Measurements from ENCODE around the gene MYH9. TPM values are rescaled to one million over a fixed set of nuclear protein-coding genes. Genes with fewer than 3 reads are reported as not detected.
A peak's percentile ranks its signal among the peaks of the same experiment; 100 is the strongest.

The MYH9 gene
- total and polyA plus RNA-seq, 4 donors = 32.3 to 150 (median 98.7) TPM

DNA sequence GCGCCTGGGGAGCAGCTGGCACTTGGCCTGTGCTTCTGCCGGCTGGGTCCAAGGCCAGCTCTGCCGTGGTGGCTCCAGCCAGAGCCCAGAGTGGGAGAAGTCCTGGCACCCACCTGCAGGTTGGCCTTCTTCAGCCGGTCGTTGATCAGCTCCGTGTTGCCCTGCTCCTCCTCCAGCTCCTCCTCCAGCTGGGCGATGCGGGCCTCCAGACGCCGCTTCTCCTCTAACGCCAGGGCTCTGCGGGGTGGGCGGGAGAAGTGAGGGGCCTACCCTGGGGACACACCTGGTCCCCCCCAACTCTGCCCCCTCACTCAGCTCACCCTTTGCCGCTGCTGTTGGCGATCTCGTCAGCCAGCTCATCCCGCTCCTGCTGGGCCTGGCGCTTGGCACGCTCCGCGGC, 102.2 kb downstream of the MYH9 start:
- Histone ChIP-seq H3K27me3 (ENCODE audit: control insufficient read depth in 4 of 4, insufficient read depth in 4 of 4, low read length in 3 of 4) (no peaks in the 10 kb centered on the region), H3K36me3 (ENCODE audit: control insufficient read depth in 4 of 4, insufficient read depth in 3 of 4, low read depth in 1 of 4, low read length in 3 of 4) (peaks cover 33 to 70% (median 53%) of the 10 kb centered on the region in 4 donors), H3K9me3 (ENCODE audit: control insufficient read depth in 4 of 4, low read length in 3 of 4) (no peaks in the 10 kb centered on the region), H3K4me1 (ENCODE audit: control insufficient read depth in 4 of 4, insufficient read depth in 4 of 4, low read length in 3 of 4) (peaks cover 7 to 31% (median 20%) of the 10 kb centered on the region in 4 donors), H3K9ac (ENCODE audit: low read depth in 1 of 2, low read length in 2 of 2) (no peak overlapping the region), H3K27ac (ENCODE audit: low read depth in 1 of 2, low read length in 2 of 2) (peak overlapping the region; percentile 24 to 51), H3K4me3 (ENCODE audit: low read depth in 1 of 3, low read length in 3 of 3) (no peak overlapping the region)
- 41% methylated on average over 21 of the region's 21 CpGs for WGBS
- no peak for DNase-seq (ENCODE audit: low spot score)
- TF ChIP-seq HNF4A (conservative IDR thresholded peaks at IDR 0.05) (peak in 1 of 2 donors; percentile 26), TAF1 (conservative IDR thresholded peaks at IDR 0.05) (no peak), YY1 (IDR thresholded peaks at IDR 0.05) (no peak), SP1 (IDR thresholded peaks at IDR 0.05) (no peak)
- TF ChIP-seq, protein P1, sequence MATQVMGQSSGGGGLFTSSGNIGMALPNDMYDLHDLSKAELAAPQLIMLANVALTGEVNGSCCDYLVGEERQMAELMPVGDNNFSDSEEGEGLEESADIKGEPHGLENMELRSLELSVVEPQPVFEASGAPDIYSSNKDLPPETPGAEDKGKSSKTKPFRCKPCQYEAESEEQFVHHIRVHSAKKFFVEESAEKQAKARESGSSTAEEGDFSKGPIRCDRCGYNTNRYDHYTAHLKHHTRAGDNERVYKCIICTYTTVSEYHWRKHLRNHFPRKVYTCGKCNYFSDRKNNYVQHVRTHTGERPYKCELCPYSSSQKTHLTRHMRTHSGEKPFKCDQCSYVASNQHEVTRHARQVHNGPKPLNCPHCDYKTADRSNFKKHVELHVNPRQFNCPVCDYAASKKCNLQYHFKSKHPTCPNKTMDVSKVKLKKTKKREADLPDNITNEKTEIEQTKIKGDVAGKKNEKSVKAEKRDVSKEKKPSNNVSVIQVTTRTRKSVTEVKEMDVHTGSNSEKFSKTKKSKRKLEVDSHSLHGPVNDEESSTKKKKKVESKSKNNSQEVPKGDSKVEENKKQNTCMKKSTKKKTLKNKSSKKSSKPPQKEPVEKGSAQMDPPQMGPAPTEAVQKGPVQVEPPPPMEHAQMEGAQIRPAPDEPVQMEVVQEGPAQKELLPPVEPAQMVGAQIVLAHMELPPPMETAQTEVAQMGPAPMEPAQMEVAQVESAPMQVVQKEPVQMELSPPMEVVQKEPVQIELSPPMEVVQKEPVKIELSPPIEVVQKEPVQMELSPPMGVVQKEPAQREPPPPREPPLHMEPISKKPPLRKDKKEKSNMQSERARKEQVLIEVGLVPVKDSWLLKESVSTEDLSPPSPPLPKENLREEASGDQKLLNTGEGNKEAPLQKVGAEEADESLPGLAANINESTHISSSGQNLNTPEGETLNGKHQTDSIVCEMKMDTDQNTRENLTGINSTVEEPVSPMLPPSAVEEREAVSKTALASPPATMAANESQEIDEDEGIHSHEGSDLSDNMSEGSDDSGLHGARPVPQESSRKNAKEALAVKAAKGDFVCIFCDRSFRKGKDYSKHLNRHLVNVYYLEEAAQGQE (IDR thresholded peaks at IDR 0.05) = no peak
- TF ChIP-seq, protein P2, sequence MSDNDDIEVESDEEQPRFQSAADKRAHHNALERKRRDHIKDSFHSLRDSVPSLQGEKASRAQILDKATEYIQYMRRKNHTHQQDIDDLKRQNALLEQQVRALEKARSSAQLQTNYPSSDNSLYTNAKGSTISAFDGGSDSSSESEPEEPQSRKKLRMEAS (IDR thresholded peaks at IDR 0.05) = no peak

DNA sequence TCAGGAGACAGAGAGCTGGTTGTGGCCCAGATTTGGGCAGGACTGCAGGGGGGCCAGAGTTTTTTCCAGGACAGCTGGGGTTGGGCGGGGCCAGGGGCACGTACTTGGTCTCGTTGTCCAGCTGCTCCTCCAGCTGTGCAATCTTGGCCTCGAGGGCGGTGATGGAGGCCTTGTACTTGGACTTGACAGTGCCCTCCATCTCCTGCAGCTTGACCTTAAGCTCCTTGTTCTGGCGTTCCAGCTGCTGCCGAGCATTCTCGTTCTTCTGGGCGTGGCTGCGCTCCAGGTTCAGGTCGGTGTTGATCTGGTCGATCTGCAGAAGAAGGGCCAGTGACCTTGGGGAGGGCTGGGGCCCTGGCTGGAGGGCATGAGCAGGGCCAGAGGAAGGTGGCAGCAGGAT, 102.8 kb downstream of the MYH9 start:
- DNase-seq (ENCODE audit: low spot score) = no peak
- H3K4me1 ChIP-seq (ENCODE audit: control insufficient read depth in 4 of 4, insufficient read depth in 4 of 4, low read length in 3 of 4) = peaks cover 11 to 36% (median 21%) of the 10 kb centered on the region in 4 donors
- no peak for TF ChIP-seq YY1 (IDR thresholded peaks at IDR 0.05)
- TF ChIP-seq, protein P3, sequence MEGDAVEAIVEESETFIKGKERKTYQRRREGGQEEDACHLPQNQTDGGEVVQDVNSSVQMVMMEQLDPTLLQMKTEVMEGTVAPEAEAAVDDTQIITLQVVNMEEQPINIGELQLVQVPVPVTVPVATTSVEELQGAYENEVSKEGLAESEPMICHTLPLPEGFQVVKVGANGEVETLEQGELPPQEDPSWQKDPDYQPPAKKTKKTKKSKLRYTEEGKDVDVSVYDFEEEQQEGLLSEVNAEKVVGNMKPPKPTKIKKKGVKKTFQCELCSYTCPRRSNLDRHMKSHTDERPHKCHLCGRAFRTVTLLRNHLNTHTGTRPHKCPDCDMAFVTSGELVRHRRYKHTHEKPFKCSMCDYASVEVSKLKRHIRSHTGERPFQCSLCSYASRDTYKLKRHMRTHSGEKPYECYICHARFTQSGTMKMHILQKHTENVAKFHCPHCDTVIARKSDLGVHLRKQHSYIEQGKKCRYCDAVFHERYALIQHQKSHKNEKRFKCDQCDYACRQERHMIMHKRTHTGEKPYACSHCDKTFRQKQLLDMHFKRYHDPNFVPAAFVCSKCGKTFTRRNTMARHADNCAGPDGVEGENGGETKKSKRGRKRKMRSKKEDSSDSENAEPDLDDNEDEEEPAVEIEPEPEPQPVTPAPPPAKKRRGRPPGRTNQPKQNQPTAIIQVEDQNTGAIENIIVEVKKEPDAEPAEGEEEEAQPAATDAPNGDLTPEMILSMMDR (IDR thresholded peaks at IDR 0.05; ENCODE audit: low read depth, low read length, missing input control) = no peak
- TF ChIP-seq RXRA (IDR thresholded peaks at IDR 0.05) = no peak
- TF ChIP-seq, protein P2 (IDR thresholded peaks at IDR 0.05) = no peak
- TF ChIP-seq SP1 (IDR thresholded peaks at IDR 0.05) = no peak
- TF ChIP-seq NR2F2 (IDR thresholded peaks at IDR 0.05) = no peak
- TF ChIP-seq HNF4A (conservative IDR thresholded peaks at IDR 0.05) = no peak
- H3K9ac ChIP-seq (ENCODE audit: low read depth in 1 of 2, low read length in 2 of 2) = no peak overlapping the region
- H3K9me3 ChIP-seq (ENCODE audit: control insufficient read depth in 4 of 4, low read length in 3 of 4) = no peaks in the 10 kb centered on the region
- WGBS = 51% methylated on average over 12 of the region's 12 CpGs
- no peak overlapping the region for H3K4me3 ChIP-seq (ENCODE audit: low read depth in 1 of 3, low read length in 3 of 3)
- no peaks in the 10 kb centered on the region for H3K27me3 ChIP-seq (ENCODE audit: control insufficient read depth in 4 of 4, insufficient read depth in 4 of 4, low read length in 3 of 4)
- H3K27ac ChIP-seq (ENCODE audit: low read depth in 1 of 2, low read length in 2 of 2) = no peak overlapping the region
- peaks cover 33 to 70% (median 54%) of the 10 kb centered on the region in 4 donors for H3K36me3 ChIP-seq (ENCODE audit: control insufficient read depth in 4 of 4, insufficient read depth in 3 of 4, low read depth in 1 of 4, low read length in 3 of 4)

DNA sequence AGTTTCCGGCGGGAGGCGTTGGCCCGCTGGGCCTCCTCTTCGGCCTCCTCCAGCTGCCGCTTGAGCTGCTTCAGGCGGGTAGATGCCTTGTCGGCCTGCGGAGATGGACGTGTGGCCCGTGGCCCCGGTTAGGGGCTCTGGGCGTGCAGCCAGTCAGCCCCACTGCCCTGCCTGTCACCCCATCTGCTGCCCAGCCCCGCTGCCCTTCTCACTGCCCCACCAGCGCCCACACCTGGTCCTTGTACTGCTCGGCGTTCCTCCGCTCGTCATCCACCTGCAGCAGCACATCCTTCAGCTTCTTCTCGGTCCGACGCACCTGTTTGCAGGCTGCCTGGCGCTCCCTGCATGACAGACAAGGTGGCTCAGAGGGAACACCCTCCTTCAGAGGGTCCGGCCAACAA, 103.6 kb downstream of the MYH9 start:
- peaks cover 12 to 44% (median 27%) of the 10 kb centered on the region in 4 donors for H3K4me1 ChIP-seq (ENCODE audit: control insufficient read depth in 4 of 4, insufficient read depth in 4 of 4, low read length in 3 of 4)
- no peak overlapping the region for H3K27ac ChIP-seq (ENCODE audit: low read depth in 1 of 2, low read length in 2 of 2)
- no peaks in the 10 kb centered on the region for H3K9me3 ChIP-seq (ENCODE audit: control insufficient read depth in 4 of 4, low read length in 3 of 4)
- H3K27me3 ChIP-seq (ENCODE audit: control insufficient read depth in 4 of 4, insufficient read depth in 4 of 4, low read length in 3 of 4) = no peaks in the 10 kb centered on the region
- no peak for DNase-seq (ENCODE audit: low spot score)
- H3K36me3 ChIP-seq (ENCODE audit: control insufficient read depth in 4 of 4, insufficient read depth in 3 of 4, low read depth in 1 of 4, low read length in 3 of 4) = peaks cover 26 to 62% (median 49%) of the 10 kb centered on the region in 4 donors
- H3K9ac ChIP-seq (ENCODE audit: low read depth in 1 of 2, low read length in 2 of 2) = no peak overlapping the region
- 95% methylated on average over 24 of the region's 24 CpGs for WGBS
- H3K4me3 ChIP-seq (ENCODE audit: low read depth in 1 of 3, low read length in 3 of 3) = no peak overlapping the region
- TF ChIP-seq JUND (IDR thresholded peaks at IDR 0.05) (no peak), TAF1 (conservative IDR thresholded peaks at IDR 0.05) (no peak), RXRA (IDR thresholded peaks at IDR 0.05) (no peak), EGR1 (IDR thresholded peaks at IDR 0.05; ENCODE audit: low read depth in 2 of 2) (no peak), HNF4A (conservative IDR thresholded peaks at IDR 0.05) (no peak), NR2F2 (IDR thresholded peaks at IDR 0.05) (no peak), GABPA (IDR thresholded peaks at IDR 0.05 in 1 of 2, conservative IDR thresholded peaks at IDR 0.05 in 1 of 2) (no peak), FOXA2 (IDR thresholded peaks at IDR 0.05) (no peak), HNF4G (IDR thresholded peaks at IDR 0.05) (no peak), FOXA1 (IDR thresholded peaks at IDR 0.05) (no peak), YY1 (IDR thresholded peaks at IDR 0.05) (no peak), RAD21 (IDR thresholded peaks at IDR 0.05) (no peak), SP1 (IDR thresholded peaks at IDR 0.05) (no peak)
- TF ChIP-seq, protein P1 (IDR thresholded peaks at IDR 0.05) = no peak
- TF ChIP-seq, protein P4, sequence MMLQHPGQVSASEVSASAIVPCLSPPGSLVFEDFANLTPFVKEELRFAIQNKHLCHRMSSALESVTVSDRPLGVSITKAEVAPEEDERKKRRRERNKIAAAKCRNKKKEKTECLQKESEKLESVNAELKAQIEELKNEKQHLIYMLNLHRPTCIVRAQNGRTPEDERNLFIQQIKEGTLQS (IDR thresholded peaks at IDR 0.05) = no peak
- TF ChIP-seq, protein P2 (IDR thresholded peaks at IDR 0.05) = no peak
